ENCODE data around the gene KDR.
A peak's percentile ranks its signal among the peaks of the same experiment; 100 is the strongest.

Gene KDR

DNA sequence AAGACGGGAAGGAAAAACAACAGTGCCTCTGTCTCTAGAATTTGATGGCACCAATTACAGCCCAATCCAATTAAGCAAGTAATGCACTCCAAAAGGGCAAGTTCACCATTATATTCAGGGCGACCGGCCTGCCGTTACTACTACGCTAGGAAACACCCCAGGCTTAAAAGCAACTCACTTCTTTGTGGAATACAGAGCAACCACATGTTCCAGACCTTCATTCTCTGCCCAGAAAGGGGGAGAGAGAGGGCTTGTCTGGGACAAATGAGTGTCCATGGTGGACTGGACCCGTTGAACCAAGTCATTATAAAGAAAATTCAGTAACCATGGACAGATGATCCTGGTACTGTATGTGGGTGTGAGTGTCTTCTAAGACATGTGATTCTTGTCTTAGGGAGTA, 1.6 kb downstream of the KDR start:
- DNase-seq (ENCODE audit: low spot score): no peak

DNA sequence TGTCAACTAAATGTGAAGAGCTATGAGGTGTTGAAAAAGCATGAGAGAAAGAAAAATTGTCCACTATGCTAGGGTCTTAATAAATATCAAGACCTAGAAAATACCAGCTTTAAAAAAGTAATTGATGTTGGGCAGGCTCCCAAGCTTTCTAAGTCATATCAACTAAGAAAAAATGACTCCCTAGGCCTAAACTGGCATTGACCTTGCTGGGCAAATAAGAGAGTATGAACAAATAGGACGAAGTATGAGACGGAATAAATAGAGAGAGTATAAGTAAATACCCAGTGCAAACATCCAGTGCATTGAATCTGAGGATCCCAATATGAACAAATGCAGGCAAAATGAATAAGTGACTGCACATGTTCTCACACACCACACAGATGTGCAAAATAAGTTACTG, 3.2 kb downstream of the KDR start:
- DNase-seq (ENCODE audit: low spot score): no peak

DNA sequence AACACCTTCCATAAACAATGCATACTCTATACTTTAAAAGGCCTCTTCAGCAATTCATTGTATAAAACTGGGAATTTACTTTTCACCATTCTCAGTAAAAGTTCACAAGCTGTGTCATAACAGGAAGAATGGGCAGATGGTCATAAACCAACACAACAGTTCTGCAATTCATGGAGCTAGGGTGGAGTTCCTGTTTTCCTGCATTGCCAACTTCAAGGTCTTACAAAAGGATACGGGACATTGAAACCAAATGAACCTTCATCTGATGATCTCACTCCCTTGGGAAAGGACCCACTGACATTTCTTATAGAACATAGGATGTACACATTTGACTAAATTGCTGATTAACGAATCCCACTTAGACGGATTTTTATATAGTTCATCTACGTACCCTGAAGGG, 4.1 kb downstream of the KDR start:
- DNase-seq (ENCODE audit: low spot score): no peak

DNA sequence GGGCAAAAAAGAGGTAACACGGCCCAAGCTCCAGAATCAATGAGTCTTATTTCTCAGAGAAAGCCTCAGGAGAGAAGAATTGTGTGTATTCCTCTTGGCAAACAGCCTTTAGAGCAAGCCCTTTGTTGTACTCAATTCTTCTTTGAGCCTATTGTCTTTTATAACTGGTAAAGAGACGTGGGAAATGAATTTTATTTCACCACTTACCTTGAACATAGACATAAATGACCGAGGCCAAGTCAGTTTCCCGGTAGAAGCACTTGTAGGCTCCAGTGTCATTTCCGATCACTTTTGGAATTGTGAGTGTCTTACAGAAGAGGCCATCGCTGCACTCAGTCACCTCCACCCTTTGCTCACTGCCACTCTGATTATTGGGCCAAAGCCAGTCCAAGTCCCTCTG, 7.0 kb downstream of the KDR start:
- DNase-seq (ENCODE audit: low spot score): no peak

DNA sequence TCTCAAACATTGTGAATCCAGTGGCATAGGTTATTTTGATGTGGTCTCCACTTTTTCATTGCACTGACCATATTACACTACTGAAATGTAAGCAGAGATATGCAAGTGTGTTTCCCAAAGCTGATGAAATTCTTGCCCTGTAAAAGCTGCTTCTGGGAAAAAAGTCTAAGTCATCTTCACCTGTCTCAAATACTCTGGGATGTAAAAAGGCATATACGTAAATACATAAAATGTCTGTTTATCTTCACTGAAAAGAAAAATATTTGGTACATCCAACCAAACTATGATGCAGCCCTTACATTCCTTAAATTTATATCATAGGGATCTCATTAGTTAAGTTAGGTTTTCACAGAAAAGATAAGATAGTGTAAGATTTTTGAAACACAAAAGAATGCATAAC, 7.9 kb downstream of the KDR start:
- no peak for DNase-seq (ENCODE audit: low spot score)

DNA sequence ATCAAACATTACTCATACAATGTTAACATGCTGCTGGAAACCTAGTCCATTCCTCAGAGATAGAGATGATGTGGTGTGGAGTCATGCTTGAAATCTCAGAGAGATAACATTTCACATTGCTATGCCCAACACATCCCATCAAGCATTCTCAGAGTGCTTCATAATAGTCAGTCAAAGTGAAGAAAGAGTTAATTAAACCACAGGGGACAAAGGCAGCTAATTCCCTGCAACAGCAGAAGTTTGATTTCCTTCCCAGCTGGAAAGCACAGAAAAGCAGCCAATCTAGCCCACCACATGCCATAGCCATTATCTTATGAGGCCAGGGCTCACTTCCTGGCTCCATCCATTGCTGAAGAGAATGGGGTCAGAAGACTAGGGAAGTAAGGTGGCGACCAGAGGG, 8.9 kb downstream of the KDR start:
- no peak for DNase-seq (ENCODE audit: low spot score)

DNA sequence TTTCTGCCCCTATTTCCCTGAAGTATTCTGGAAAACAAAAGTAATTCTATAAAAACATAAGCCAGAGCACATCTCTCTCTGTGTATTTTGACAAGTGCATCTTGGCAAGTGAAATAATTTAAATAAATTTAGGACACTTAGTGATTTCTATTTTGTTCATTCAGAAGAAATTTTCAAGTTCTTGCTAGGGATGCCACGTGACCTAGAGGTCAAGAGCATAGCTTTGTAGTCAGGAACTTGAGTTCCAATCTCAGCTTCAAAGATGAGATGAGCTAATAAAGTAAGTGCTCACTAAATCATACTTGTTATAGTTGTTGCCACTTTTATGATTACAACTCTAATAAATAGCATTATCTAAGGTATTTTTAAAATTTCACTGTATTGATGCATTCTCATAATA, 13.8 kb downstream of the KDR start:
- DNase-seq (ENCODE audit: low spot score): no peak

DNA sequence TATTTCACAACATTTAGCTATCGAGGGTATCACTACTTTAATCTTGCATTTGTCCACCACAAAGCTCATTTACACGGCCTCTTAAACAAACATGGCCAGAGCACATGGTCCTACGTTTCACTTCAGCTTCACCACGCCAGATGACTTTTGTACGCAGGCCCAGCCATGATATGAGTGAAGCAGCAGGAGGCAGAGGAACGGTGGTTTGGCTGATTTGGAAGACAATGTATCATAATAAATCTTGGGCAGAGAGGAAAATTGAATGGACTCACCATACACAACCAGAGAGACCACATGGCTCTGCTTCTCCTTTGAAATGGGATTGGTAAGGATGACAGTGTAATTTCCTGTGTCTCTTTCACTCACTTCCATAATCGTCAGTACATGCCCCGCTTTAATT, 15.3 kb downstream of the KDR start:
- DNase-seq (ENCODE audit: low spot score): no peak

DNA sequence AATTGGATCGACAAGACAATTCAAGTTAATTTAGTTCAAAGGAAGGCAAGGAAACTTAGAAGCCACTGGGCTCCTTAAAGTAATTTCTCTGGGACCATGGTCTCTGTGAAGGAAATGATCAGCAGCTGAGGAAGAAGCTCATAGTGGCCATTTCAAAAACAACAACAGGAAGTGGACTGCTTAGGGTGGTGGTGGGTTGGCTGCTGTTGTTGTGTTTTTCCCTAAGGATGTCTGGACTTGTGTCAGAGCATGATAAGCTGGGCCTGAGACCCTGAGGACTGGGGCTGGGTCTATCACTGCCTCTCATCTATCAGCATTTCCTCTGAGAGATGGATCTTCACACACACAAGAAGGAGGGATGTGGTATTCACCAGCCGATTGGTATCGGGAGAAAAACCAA, 18.3 kb downstream of the KDR start:
- no peak for DNase-seq (ENCODE audit: low spot score)

DNA sequence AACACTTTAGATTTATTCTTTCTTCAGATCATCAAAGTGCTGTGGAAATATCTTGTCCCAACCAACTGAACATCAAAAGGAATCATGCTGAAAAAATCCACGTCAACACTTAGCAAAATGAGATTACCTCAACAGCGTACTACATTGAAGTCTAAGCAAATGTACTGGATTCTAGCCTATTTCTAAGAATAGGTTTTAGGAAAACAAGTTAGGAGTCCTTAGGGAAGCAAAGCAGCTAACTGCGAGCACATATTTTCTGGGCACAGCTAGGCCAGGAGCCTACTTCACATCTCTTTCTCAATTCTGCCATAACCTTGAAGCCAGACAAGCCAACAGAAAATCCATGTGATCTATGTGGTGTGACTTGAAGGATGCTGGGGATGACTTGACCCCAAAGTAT, 22.2 kb downstream of the KDR start:
- no peak for DNase-seq (ENCODE audit: low spot score)

DNA sequence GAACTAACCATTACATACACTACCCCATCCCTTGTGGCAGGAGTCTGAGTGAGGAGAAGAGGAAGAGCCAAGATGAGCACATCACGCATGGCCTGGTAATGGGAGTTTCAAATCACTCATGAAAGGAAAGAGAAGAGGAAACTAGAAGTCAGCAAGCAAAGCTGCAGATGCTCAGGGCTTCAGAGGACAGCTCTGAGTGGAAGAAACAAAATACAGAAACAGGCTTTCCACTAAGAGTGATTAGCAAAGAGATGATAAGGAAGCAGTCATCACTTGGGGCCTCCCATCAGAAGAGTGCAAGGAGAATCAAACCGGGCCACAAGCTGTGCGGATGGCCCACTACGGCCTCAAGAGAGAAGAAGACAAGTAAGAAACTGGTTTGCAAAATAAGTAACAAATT, 25.6 kb downstream of the KDR start:
- DNase-seq (ENCODE audit: low spot score): no peak

DNA sequence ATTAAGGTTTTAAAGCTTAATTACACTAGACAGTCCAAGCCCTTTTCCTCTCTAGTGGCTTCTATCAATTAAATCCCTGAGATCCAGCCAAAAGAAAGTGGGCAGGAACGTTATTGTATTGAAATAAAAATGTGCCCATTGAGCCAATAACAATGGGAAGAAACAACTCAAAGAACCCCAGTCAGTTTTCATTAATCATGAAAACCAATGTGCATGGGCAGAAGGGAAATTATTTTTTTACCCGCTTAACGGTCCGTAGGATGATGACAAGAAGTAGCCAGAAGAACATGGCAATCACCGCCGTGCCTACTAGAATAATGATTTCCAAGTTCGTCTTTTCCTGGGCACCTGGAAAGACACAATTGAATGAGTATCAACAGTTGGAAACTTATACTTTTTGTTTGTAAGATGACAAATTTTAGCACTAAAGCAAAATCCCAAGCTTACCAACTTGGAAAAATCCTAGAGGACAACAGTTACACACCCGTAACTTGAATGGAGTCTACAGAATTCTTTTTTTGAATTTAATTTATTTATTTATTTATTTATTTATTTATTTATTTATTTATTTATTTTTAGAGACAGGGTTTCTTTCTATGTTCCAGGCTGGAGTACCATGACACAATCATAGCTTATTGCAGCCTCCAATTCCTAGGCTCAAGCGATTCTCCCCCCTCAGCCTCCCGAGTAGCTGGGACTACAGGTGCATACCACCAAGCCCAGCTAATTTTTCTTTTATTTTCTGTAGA, 26.8 kb downstream of the KDR start:
- no peak for DNase-seq (ENCODE audit: low spot score)

DNA sequence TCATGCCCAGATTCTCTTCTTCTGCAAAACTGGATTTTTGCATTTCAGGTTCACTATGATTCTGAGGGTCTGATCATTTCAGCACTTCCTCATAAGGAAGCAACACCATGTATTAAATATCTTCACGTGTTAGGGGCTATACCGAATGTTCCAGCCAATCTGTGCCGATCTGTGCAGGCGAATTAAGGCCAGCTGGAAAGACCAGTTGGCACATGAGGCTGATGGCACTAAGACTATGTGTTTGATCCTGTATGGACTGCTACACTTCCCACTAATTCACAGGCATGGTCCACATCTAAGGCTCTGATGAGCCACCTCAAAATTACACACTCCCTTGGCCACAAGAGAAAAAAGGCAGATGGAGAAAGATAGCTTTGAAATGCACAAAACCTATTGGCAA, 28.8 kb downstream of the KDR start:
- no peak for DNase-seq (ENCODE audit: low spot score)

DNA sequence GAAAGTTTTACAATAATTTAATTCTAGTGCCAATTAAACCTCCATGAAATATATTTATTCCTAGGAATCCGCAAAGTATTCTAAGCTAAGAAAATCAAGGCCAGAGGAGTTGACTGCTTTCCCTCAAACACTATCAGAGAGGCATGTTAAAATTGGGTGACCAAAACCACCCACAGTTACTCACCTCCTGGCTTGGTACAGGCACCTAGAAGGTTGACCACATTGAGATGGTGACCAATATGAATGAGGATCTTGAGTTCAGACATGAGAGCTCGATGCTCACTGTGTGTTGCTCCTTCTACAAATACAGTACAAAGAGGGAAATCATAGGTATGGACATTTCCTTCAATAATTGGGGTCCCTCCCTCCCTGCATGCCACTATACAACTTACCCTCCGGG, 29.4 kb downstream of the KDR start:
- no peak for DNase-seq (ENCODE audit: low spot score)

DNA sequence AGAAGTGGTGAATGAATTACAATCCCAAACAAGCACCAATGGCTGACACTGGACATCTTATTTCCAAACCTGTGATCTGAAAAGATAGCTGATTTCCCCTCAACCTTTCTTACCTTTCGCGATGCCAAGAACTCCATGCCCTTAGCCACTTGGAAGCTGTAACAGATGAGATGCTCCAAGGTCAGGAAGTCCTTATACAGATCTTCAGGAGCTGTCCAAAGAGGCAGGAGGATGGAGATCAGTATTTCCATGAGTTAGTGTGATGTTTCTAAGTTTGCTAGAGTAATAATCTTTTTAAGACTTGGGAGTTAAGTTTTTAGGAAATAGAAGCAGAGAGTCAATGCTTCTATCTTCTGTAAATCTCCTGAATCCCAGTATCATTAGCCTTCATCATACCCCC, 32.9 kb downstream of the KDR start:
- DNase-seq (ENCODE audit: low spot score): no peak

DNA sequence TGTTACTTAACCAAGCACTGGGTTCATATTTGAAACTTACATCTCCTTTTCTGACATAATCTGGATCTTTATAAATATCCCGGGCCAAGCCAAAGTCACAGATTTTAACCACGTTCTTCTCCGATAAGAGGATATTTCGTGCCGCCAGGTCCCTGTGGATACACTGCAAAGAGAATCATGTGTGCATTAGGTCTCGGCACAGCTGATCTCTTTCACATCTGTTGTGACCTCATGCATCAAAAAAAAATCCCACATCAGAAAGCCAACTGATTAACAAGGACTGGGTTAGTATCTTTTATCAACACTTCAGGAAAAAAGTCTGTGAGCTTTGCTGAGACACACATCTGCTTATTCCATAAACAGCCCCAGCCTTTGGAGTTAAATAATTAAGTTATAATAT, 35.5 kb downstream of the KDR start:
- DNase-seq (ENCODE audit: low spot score): no peak

DNA sequence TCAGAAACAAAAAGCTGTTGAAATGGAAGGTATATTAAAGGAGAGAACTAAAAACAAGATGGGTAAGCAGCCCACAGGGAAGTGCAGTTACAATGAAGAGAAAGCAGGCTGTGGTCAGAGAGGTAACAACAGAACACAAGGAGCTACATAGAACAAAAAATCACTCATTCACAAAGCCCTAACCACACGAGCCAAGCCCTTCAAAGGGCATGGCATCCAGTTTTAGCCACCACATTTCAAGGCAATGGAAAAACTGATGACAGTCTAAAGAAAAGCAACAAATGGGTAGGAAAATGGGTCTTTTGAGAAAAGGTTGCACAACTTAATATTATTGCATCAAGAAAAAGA, 37.5 kb downstream of the KDR start:
- DNase-seq (ENCODE audit: low spot score): no peak

DNA sequence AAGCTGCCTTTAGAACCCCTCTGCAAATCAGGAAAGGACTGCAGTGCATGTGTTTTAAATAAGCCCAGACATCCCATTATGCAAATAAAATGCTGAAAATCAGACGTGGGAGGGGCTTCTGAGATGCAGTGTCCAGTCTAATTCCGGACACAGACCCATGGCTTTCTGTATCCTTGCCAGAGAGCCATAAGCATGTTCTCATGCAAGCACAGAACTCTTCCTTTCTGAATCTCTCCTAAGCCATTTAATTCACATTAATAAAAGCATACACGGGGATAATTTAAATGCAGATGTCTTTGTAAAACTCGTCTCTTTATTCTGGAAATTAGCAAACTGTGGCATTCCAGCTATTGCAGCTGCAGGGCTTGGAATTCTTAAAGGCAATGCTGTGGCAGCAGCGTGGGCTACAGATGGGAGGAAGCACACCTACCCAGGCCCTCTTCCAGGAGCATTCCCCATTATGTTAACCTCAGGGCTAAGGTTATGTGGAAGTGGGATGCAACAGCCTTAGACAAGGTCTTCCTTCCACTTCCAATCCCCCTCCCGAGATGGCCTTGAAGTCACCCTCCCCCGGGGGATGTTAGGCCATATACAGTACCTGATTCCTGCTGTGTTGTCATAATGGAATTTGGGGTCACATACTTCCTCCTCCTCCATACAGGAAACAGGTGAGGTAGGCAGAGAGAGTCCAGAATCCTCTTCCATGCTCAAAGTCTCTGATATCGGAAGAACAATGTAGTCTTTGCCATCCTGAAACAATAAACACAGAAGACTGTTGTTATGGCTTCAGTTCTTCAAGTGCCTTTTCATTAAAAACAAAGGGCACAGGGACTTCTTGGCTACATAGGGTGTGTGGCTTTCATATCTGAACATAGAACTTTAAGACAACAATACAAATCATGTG, 38.1 kb downstream of the KDR start:
- no peak for DNase-seq (ENCODE audit: low spot score)

DNA sequence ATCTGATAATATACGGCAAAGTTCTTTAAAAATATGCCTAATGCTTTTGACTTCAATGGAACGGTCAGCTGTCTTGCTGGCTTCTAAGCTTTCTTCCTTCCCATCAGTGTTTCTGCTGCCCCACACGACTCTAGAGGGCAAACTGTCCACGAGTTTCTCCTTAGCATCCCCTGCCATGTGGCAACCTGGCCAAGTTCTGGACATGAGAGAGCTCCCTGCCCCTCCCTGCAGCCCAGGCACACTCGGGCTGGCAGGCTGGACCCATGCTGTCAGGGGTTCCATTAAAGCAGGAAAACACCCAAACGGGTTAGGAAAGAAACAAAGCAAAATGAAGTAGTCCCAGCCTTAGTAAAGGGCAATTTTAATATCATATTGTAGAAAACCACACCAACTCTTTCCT, 38.8 kb downstream of the KDR start:
- DNase-seq (ENCODE audit: low spot score): no peak

DNA sequence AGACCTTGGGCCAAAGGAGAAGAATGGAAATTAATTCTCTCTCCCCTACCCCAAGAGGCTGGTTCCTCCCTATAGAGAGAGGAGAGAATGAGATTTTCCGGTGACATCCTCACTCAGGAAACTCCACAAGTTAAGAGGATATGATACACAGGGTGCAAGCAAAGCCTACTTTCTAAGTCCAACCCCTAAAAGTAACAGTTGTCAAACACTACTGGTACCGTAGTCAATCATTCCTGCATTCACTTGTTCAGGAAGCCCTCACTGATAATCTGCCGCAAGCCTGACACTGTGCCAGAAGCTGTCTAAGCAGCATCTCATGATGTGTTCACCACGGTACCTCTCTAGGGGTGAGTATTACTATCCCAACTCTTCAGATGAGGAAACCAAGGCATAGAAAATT, 41.7 kb downstream of the KDR start:
- DNase-seq (ENCODE audit: low spot score): no peak

DNA sequence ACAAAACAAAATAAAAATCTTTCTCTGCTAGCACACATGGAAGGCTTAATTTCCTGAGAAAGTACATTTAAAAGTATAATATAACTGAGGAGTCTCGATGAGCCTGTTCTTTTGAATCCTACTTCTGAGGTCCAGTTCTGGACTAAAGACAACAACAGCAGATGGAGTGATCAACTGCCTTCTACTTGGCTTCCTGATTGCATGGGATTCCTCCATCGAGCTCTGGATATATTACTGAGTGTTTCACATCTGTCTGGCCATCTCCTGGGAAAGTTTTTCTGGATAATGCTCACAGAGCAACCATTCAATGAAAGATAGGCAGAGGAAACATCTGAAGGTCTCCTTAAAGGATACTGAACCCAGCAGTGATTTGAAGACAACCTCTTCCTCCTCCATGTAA, 42.6 kb downstream of the KDR start:
- DNase-seq (ENCODE audit: low spot score): no peak

DNA sequence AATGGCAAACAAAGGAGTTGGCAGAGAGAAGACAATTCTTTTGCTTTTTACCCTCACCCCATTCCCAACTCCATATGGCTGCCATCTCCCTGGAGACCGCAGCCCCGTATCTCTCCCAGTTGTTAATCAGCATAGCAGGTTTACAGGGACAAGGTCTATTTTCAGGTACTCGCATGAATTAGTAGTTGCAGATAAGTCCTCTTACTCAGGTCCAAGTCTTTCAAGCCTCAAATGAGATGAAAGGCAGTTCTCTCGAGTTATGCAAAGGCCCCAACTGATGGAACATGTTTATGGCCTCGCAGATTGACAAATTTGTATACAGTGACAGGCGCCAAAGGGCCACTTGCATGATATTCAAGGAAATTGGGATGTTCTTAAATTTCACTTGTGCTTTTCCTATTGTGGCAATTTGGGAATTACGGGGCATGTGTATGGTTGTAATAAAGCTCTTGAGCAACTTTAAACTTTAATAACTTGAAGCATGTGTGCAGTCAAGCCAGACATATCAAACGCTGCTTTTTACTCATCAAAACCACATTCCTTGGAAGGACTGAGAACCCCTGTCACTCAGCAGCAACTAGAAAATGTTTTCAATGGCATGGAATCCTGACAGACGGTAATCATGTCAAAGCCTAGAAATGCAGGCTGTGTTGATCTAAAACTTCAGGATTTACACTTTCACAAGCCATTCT, 45.1 kb downstream of the KDR start:
- peak; percentile 4 for DNase-seq (ENCODE audit: low spot score)

DNA sequence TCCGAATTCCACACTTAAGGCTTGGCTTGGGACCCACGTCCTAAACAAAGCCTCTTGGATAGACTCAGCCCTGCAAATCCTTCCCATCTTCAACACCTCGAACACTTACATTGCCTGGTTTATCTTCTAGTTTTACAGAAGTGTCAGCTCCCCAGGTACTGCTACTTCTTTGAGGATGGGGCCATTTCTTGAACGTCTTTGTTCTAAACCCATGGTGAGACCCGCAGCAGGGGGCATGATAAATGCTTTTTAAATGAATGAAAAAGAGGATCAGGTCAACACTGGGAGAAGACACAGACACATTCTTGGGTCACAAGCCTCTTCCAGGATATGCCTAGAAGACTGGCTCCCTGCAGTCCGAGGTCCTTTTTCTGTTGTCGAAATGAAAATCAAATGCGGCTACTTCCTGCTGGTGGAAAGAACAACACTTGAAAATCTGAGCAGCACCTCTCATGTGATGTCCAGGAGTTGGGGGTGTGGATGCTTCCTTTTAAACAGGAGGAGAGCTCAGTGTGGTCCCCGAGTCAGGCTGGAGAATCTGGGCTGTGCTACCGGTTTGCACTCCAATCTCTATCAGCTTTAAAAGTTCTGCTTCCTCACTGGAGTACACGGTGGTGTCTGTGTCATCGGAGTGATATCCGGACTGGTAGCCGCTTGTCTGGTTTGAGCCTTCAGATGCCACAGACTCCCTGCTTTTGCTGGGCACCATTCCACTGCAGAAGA, 45.8 kb downstream of the KDR start:
- DNase-seq (ENCODE audit: low spot score): no peak
